K562 (cell line): Measurements from ENCODE around the gene HSDL1. TPM values are rescaled to one million over a fixed set of nuclear protein-coding genes. Genes with fewer than 3 reads are reported as not detected.

Source experiments
- ATAC-seq: fragments of 200-7000 bp; cut with Tn5 transposase; 3 replicates; pipeline ENCODE4 v1.9.1; 2020; ENCODE audit warnings: moderate library complexity
- BruUV-seq: library from RNA; stranded (reverse); fragments of 400-500 nt; replicated peaks from 2 replicates; lab custom pipeline; 2021; lab: Mats Ljungman, UMichigan
- CTCF ChIA-PET: fragments of 300-600 bp; formaldehyde crosslinking; extraction: SDS; loops from one replicate; lab custom pipeline; 2021; ENCODE audit warnings: low intra/inter-chr PET ratio; lab: Yijun Ruan, JAX
- POLR2A ChIA-PET: fragments of 300-600, 350-650 bp; sonication (Branson Sonifier 250); formaldehyde crosslinking; extraction: SDS; loops from one replicate; lab custom pipeline; 2021; ENCODE audit warnings: antibody characterized with exemption, inconsistent platforms; lab: Yijun Ruan, JAX
- DNase-seq, 4 experiments: peaks; one replicate each; pipeline versions ENCODE4 v3.0.0 to v3.0.0-alpha.2; 2011 to 2018; ENCODE audit warnings: low spot score in 3 of 4, mixed read lengths in 3 of 4; ENCODE audit errors: extremely low read depth in 1 of 4
- FAIRE-seq: peaks from 2 replicates; lab custom pipeline; 2011; peaks lifted over from hg19 to GRCh38; lab: Jason Lieb, UNC
- H2AFZ ChIP-seq: 2 replicates; pipeline ENCODE4 v1.6.0; 2011; ENCODE audit warnings: low read depth, low read length, control low read depth, inconsistent platforms
- H3K27ac ChIP-seq: fragments of 200-600 bp; 3 replicates; pipeline ENCODE4 v1.8.0; 2011; ENCODE audit warnings: low read depth, mild to moderate bottlenecking, control low read depth, inconsistent platforms, low read length, moderate library complexity, mixed read lengths; ENCODE audit errors: extremely low read depth
- H3K27me3 ChIP-seq, 2 experiments: fragments of 300-600 bp in 1 of 2; 2 replicates in 1 of 2; 3 replicates in 1 of 2; pipeline versions ENCODE4 v1.6.0 to v1.8.0; 2011; ENCODE audit warnings: inconsistent platforms in 2 of 2, low read length in 2 of 2, mild to moderate bottlenecking in 1 of 2, mixed read lengths in 1 of 2, moderate library complexity in 1 of 2; ENCODE audit not compliant: control insufficient read depth in 2 of 2, insufficient read depth in 2 of 2
- H3K36me3 ChIP-seq: fragments of 300-600 bp; 3 replicates; pipeline ENCODE4 v1.8.0; 2011; ENCODE audit warnings: mild to moderate bottlenecking, low read length, inconsistent platforms; ENCODE audit not compliant: control insufficient read depth, insufficient read depth
- H3K4me1 ChIP-seq, 2 experiments: fragments of 200-600 bp in 1 of 2; replicated peaks in 1 of 2; 2 replicates in 1 of 2; 3 replicates in 1 of 2; pipeline versions ENCODE4 v1.5.1 to v1.8.0; 2011; ENCODE audit warnings: inconsistent platforms in 2 of 2, low read length in 2 of 2, mild to moderate bottlenecking in 1 of 2, mixed read lengths in 1 of 2, moderate library complexity in 1 of 2; ENCODE audit not compliant: control insufficient read depth in 2 of 2, insufficient read depth in 2 of 2
- H3K4me2 ChIP-seq: 2 replicates; pipeline ENCODE4 v1.6.1; 2011; ENCODE audit warnings: low read length, control low read depth, inconsistent platforms, mixed read lengths; ENCODE audit not compliant: insufficient read depth
- H3K4me3 ChIP-seq: fragments of 200-600 bp; sonication (generic), shearing (Covaris generic); 2 replicates; pipeline ENCODE4 v1.5.1; 2016; ENCODE audit warnings: control low read depth, inconsistent platforms
- H3K79me2 ChIP-seq: fragments of 200-600 bp; 3 replicates; pipeline ENCODE4 v1.8.0; 2011; ENCODE audit warnings: low read length, inconsistent platforms; ENCODE audit not compliant: control insufficient read depth, insufficient read depth
- H3K9ac ChIP-seq, 2 experiments: 2 replicates each; pipeline versions ENCODE4 v1.6.0 to v1.6.1; 2011; ENCODE audit warnings: low read depth in 2 of 2, low read length in 2 of 2, control low read depth in 1 of 2, inconsistent platforms in 1 of 2, mild to moderate bottlenecking in 1 of 2, mixed read lengths in 1 of 2; ENCODE audit not compliant: insufficient read depth in 1 of 2
- H3K9me1 ChIP-seq: one replicate; pipeline ENCODE4 v1.6.0; 2011; ENCODE audit warnings: inconsistent platforms, mild to moderate bottlenecking, low read length, moderate library complexity; ENCODE audit not compliant: control insufficient read depth, insufficient read depth
- H3K9me3 ChIP-seq: replicated peaks from 2 replicates; pipeline ENCODE4 v1.5.1; 2011; ENCODE audit warnings: low read depth, low read length, inconsistent platforms; ENCODE audit not compliant: control insufficient read depth, insufficient read depth
- H4K20me1 ChIP-seq: replicated peaks from 2 replicates; pipeline ENCODE4 v1.6.1; 2011; ENCODE audit warnings: low read length, inconsistent platforms, mixed read lengths; ENCODE audit not compliant: control insufficient read depth, insufficient read depth
- ATF7 ChIP-seq: fragments of 450-650 bp; IDR thresholded peaks from 2 replicates; pipeline ENCODE4 v1.7.1; 2014; ENCODE audit warnings: mild to moderate bottlenecking, moderate library complexity
- BRD4 ChIP-seq: fragments of 200-600 bp; sonication (generic); IDR thresholded peaks from 2 replicates; pipeline ENCODE4 v1.6.1; 2017; ENCODE audit warnings: inconsistent platforms
- CAMTA2 ChIP-seq: fragments of 250-450 bp; sonication (Bioruptor Pico); conservative IDR thresholded peaks from 2 replicates; pipeline ENCODE4 v1.5.1; 2022
- CBX1 ChIP-seq: sonication (generic); IDR thresholded peaks from 2 replicates; pipeline ENCODE4 v1.6.1; 2016; ENCODE audit warnings: antibody characterized with exemption, low read depth, mild to moderate bottlenecking
- FOXJ3 ChIP-seq: sonication (generic); formaldehyde crosslinking; IDR thresholded peaks from 2 replicates; pipeline ENCODE4 v1.4.0; 2020; ENCODE audit warnings: mild to moderate bottlenecking, missing genetic modification reagents
- FOXK2 ChIP-seq, 2 experiments: fragments of 450-650 bp; IDR thresholded peaks in 1 of 2; conservative IDR thresholded peaks in 1 of 2; 2 replicates each; pipeline ENCODE4 v1.6.1; 2016; ENCODE audit warnings: low read depth in 2 of 2, mild to moderate bottlenecking in 1 of 2
- GABPA ChIP-seq: fragments of 200-800 bp; sonication (Bioruptor generic); conservative IDR thresholded peaks from 2 replicates; pipeline ENCODE4 v1.6.1; 2016; ENCODE audit warnings: low read depth, missing genetic modification characterization, missing compliant biosample characterization
- NFE2 ChIP-seq: IDR thresholded peaks from 2 replicates; pipeline ENCODE4 v1.6.1; 2014; ENCODE audit warnings: antibody characterized with exemption, low read depth
- RBM17 ChIP-seq: fragments of 200-400 bp; formaldehyde crosslinking; IDR thresholded peaks from 2 replicates; pipeline ENCODE4 v1.6.1; 2017; ENCODE audit warnings: low read depth, mild to moderate bottlenecking, low read length, borderline replicate concordance
- SRF ChIP-seq, 2 experiments: fragments of 250-450, 450-650 bp in 1 of 2; sonication (Bioruptor Pico) in 1 of 2; sonication (generic) in 1 of 2; formaldehyde crosslinking; IDR thresholded peaks; 2 replicates each; pipeline versions ENCODE4 v1.5.0 to v1.5.1; 2020 to 2022; ENCODE audit warnings: mild to moderate bottlenecking in 1 of 2, missing genetic modification reagents in 1 of 2
- SRSF3 ChIP-seq: fragments of 200-400 bp; formaldehyde crosslinking; IDR thresholded peaks from 2 replicates; pipeline ENCODE4 v1.6.1; 2016; ENCODE audit warnings: mild to moderate bottlenecking, low read length, moderate library complexity; ENCODE audit not compliant: insufficient read depth
- ZEB2 ChIP-seq: fragments of 450-650 bp; IDR thresholded peaks from 2 replicates; pipeline ENCODE4 v1.6.1; 2016
- ZNF274 ChIP-seq: IDR thresholded peaks from 2 replicates; pipeline ENCODE4 v1.6.1; 2011; ENCODE audit warnings: low read depth, mild to moderate bottlenecking, low read length, moderate library complexity, borderline replicate concordance
- ZZZ3 ChIP-seq: fragments of 450-650 bp; IDR thresholded peaks from 2 replicates; pipeline ENCODE4 v1.6.1; 2016; ENCODE audit warnings: antibody characterized with exemption, mild to moderate bottlenecking, moderate library complexity
- WGBS: fragments of 100-300 bp; shearing (Covaris generic); methylation state at CpG from one replicate; pipeline ENCODE4 v1.1.6; 2016; ENCODE audit warnings: low coverage, mixed read lengths; ENCODE audit not compliant: insufficient coverage; ENCODE audit errors: missing lambda C conversion rate; 5-methylcytosine and 5-hydroxymethylcytosine counted together
- in situ Hi-C: fragments of 300-500 bp; cut with MboI; formaldehyde crosslinking; loops from 4 replicates; pipeline ENCODE4 v1.15.0; 2018; ENCODE audit warnings: inconsistent platforms, mixed read lengths
- intact Hi-C: fragments of 100-400 bp; cut with micrococcal nuclease; formaldehyde crosslinking; loops from 2 replicates; pipeline ENCODE4 v1.14.2; 2022
- polyA plus RNA-seq, 8 experiments: library from polyadenylated mRNA; depleted of rRNA in 4 of 8; stranded (reverse) in 5 of 8; unstranded in 3 of 8; fragments of >200 nt; fragmentation: Nextera tagmentation in 2 of 8; fragmentation: Illumina TruSeq in 1 of 8; extraction: Ambion mirVana in 2 of 8; extraction: Trizol in 1 of 8; gene quantifications; 2 replicates each; pipeline versions ENCODE4 v1.2.1 to v1.2.3, GENCODE V29; 2011 to 2014; ENCODE audit warnings: inconsistent platforms in 1 of 8, missing spikeins in 1 of 8
- total RNA-seq, 7 experiments: library from RNA; depleted of rRNA in 6 of 7; stranded (reverse); fragments of >200 nt in 6 of 7; fragmentation: Illumina TruSeq in 2 of 7; extraction: Trizol in 2 of 7; gene quantifications; 2 replicates each; pipeline versions ENCODE4 v1.2.1 to v1.2.3, GENCODE V29; 2011 to 2021; ENCODE audit warnings: low replicate concordance in 1 of 7
- TF ChIP-seq, protein P1 (sequence below): sonication (generic); formaldehyde crosslinking; IDR thresholded peaks from 2 replicates; pipeline ENCODE4 v1.8.0; 2022; ENCODE audit warnings: missing genetic modification reagents, mild to moderate bottlenecking, moderate library complexity, borderline replicate concordance
- TF ChIP-seq, protein P2 (sequence below): sonication (generic); formaldehyde crosslinking; IDR thresholded peaks from 2 replicates; pipeline ENCODE4 v1.8.1; 2022; ENCODE audit warnings: missing genetic modification reagents

The HSDL1 gene
- total and polyA plus RNA-seq, 9 of the 15 experiments (the other 6 are each of a cell fraction or from before 2014, with no cell fraction given) = 14.8 to 41.2 (median 27.7) TPM

DNA sequence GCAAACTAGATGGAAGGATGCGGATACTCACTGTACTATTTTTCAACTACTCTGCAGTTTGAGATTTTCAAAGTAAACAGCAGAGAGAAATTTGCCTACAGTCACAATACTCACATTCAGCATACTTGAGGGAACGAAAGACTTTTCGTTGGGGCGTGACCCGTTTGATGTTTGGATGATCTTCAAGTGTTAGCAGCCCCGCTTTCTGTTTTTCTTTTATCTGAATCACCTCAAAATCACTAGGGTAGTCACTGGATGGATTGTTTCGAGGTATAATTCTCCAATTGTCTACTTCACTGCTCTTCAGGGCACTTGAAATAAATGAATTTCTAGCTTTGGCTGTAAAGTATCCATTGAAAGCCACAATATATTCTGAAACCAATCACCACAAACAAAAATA is 46.0 kb downstream of the HSDL1 start:
- Histone ChIP-seq H3K27me3 (no peaks in the 10 kb centered on the region), H3K27ac (no peak overlapping the region), H3K9me1 (no peaks in the 10 kb centered on the region), H4K20me1 (no peaks in the 10 kb centered on the region; the same call in 1 of the 2 replicates), H3K9me3 (no peaks in the 10 kb centered on the region), H3K9ac (no peak overlapping the region), H3K4me1 (no peaks in the 10 kb centered on the region), H3K4me3 (no peak overlapping the region), H3K36me3 (peaks cover 67% of the 10 kb centered on the region), H3K4me2 (no peak overlapping the region), H2AFZ (no peak overlapping the region), H3K79me2 (peaks cover 19% of the 10 kb centered on the region)
- ATAC-seq = no peak
- intact Hi-C loops (no loop called here), in situ Hi-C loops (no loop called here)
- CTCF ChIA-PET = no interaction called here
- POLR2A ChIA-PET = no interaction called here
- 92% methylated on average over 7 of the region's 7 CpGs for WGBS
- no TSS peak for BruUV-seq
- DNase-seq = no peak
- TF ChIP-seq GABPA (tag) (no peak), NFE2 (no peak), ZEB2 (no peak), FOXK2 (conservative IDR thresholded peaks at IDR 0.05 in 1 of 2, IDR thresholded peaks at IDR 0.05 in 1 of 2; ENCODE audit: low read depth in 2 of 2) (no peak), SRF (CRISPR knock-in tag; IDR thresholded peaks at IDR 0.05) (no peak), FOXJ3 (no peak), RBM17 (no peak), ZNF274 (no peak), CBX1 (no peak), SRSF3 (no peak), ATF7 (no peak), ZZZ3 (no peak), CAMTA2 (CRISPR knock-in tag) (no peak), BRD4 (no peak)
- TF ChIP-seq, protein P1, sequence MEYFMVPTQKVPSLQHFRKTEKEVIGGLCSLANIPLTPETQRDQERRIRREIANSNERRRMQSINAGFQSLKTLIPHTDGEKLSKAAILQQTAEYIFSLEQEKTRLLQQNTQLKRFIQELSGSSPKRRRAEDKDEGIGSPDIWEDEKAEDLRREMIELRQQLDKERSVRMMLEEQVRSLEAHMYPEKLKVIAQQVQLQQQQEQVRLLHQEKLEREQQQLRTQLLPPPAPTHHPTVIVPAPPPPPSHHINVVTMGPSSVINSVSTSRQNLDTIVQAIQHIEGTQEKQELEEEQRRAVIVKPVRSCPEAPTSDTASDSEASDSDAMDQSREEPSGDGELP = no peak
- TF ChIP-seq, protein P2, sequence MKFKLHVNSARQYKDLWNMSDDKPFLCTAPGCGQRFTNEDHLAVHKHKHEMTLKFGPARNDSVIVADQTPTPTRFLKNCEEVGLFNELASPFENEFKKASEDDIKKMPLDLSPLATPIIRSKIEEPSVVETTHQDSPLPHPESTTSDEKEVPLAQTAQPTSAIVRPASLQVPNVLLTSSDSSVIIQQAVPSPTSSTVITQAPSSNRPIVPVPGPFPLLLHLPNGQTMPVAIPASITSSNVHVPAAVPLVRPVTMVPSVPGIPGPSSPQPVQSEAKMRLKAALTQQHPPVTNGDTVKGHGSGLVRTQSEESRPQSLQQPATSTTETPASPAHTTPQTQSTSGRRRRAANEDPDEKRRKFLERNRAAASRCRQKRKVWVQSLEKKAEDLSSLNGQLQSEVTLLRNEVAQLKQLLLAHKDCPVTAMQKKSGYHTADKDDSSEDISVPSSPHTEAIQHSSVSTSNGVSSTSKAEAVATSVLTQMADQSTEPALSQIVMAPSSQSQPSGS (CRISPR knock-in tag) = no peak
- FAIRE-seq = no peak
